Transverse colon (tissue), 4 donors: ENCODE measurements around the gene PVRIG.

Source experiments
- EP300 ChIP-seq: sonication (generic); formaldehyde crosslinking; IDR thresholded peaks from one replicate; pipeline ENCODE4 v1.6.1; 2017; ENCODE audit warnings: antibody characterized with exemption, low read depth
- POLR2A ChIP-seq: fragments of 450-650 bp; IDR thresholded peaks from one replicate; pipeline ENCODE4 v1.6.1; 2016; ENCODE audit warnings: antibody characterized with exemption, mild to moderate bottlenecking, moderate library complexity
- POLR2AphosphoS5 ChIP-seq, 3 donors: sonication (generic); formaldehyde crosslinking; IDR thresholded peaks; one replicate each; pipeline ENCODE4 v1.6.1; 2016; ENCODE audit warnings: antibody characterized with exemption in 3 of 3
- TF ChIP-seq, protein P1 (sequence below), 5 experiments: fragments of 200-600 bp in 3 of 5; fragments of 450-650 bp in 2 of 5; sonication (generic) in 3 of 5; IDR thresholded peaks; 1 replicate in 2 of 5; 2 replicates in 3 of 5; pipeline ENCODE4 v1.5.1; 2016 to 2017; ENCODE audit warnings: antibody characterized with exemption in 5 of 5, inconsistent platforms in 3 of 5, mild to moderate bottlenecking in 2 of 5, moderate library complexity in 1 of 5

DNA sequence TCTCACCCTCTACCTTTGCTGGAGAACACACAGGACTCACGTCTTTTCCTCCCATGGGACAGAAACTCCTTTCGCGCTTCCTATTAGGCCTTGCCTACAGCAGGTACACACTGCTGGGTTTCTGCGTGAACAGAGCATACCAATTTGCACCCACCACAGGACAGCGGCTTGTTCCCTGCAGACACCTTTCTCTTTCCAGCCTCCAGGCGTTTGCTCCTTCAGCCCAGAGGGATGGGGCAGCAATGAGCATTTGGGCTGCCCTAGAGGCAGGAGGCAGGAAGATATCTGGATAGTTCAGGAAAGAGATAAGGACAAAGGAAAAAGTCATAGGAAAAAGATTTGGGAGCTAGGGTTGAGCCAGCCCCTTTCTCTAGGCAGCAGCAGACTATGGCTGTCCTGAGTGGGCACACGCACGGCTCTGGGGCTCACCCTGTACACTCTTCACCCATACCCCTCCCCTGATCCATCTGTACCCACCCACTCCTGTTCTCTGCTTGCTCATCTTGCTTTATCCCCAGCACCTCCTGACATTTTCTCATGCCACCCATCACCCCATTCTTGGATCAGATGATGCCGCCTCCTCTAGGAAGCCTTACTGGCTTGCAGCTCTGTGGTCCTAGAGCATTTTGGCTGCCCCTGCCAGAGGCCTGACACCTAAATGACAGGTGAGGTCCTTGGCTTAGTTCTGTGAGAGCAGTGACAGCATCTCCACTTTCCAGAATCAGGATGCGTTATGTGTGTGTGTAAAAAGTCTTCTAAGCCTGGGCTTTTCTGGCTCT is 47.0 kb downstream of the PVRIG start:
- no peak for TF ChIP-seq POLR2AphosphoS5 (IDR thresholded peaks at IDR 0.05)
- TF ChIP-seq, protein P1, sequence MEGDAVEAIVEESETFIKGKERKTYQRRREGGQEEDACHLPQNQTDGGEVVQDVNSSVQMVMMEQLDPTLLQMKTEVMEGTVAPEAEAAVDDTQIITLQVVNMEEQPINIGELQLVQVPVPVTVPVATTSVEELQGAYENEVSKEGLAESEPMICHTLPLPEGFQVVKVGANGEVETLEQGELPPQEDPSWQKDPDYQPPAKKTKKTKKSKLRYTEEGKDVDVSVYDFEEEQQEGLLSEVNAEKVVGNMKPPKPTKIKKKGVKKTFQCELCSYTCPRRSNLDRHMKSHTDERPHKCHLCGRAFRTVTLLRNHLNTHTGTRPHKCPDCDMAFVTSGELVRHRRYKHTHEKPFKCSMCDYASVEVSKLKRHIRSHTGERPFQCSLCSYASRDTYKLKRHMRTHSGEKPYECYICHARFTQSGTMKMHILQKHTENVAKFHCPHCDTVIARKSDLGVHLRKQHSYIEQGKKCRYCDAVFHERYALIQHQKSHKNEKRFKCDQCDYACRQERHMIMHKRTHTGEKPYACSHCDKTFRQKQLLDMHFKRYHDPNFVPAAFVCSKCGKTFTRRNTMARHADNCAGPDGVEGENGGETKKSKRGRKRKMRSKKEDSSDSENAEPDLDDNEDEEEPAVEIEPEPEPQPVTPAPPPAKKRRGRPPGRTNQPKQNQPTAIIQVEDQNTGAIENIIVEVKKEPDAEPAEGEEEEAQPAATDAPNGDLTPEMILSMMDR (IDR thresholded peaks at IDR 0.05): no peak
- no peak for TF ChIP-seq EP300
- TF ChIP-seq POLR2A: no peak
